GM19397 (cell line): ENCODE data around the gene FUT3.
A peak's percentile ranks its signal among the peaks of the same experiment; 100 is the strongest.
"Not testable (repeated sequence)": the region's sequence is repeated elsewhere in the genome, so short reads cannot be mapped to it uniquely, and the experiment has no call there.

Source experiments
- ATAC-seq: cut with Tn5 transposase; IDR thresholded peaks from one replicate; pipeline ENCODE4 v1.9.1; 2021; ENCODE audit warnings: mild to moderate bottlenecking, moderate library complexity; ENCODE audit not compliant: unreplicated experiment

FUT3 gene

GRCh38 chr19:5850189-5850588 lies 1.1 kb downstream of the FUT3 start:
- ATAC-seq = no peak

DNA sequence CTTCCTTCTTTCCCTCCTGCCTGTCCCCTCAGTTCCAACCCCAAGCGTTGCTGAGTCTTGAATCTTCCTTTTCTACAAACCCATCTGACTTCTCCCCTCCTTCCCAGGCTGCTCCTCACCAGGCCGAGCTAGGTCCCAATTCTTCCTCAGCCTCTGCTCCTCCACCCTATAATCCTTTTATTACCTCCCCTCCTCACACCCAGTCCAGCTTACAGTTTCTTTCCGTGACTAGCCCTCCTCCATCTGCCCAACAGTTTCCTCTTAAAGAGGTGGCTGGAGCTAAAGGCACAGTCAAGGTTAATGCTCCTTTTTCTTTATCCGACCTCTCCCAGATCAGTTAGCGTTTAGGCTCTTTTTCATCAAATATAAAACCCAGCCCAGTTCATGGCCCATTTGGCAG lies 2.6 kb downstream of the FUT3 start:
- ATAC-seq = not testable (repeated sequence)

DNA sequence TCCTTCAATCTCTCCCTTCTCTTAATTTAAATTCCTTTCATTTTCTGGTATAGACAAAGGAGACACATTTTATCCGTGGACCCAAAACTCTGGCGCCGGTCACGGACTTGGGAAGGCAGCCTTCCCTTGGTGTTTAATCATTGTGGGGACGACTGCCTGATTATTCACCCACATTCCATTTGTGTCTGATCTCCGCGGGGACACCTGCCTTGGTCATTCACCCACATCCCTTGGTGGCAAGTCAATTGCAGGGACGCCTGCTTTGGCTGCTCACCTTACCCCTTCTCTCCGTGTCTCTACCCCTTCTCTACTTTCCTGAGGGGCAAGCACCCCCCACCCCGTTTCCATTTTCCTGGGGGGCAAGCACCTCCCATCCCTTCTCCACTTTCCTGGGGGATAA lies 3.4 kb downstream of the FUT3 start:
- not testable (repeated sequence) for ATAC-seq

DNA sequence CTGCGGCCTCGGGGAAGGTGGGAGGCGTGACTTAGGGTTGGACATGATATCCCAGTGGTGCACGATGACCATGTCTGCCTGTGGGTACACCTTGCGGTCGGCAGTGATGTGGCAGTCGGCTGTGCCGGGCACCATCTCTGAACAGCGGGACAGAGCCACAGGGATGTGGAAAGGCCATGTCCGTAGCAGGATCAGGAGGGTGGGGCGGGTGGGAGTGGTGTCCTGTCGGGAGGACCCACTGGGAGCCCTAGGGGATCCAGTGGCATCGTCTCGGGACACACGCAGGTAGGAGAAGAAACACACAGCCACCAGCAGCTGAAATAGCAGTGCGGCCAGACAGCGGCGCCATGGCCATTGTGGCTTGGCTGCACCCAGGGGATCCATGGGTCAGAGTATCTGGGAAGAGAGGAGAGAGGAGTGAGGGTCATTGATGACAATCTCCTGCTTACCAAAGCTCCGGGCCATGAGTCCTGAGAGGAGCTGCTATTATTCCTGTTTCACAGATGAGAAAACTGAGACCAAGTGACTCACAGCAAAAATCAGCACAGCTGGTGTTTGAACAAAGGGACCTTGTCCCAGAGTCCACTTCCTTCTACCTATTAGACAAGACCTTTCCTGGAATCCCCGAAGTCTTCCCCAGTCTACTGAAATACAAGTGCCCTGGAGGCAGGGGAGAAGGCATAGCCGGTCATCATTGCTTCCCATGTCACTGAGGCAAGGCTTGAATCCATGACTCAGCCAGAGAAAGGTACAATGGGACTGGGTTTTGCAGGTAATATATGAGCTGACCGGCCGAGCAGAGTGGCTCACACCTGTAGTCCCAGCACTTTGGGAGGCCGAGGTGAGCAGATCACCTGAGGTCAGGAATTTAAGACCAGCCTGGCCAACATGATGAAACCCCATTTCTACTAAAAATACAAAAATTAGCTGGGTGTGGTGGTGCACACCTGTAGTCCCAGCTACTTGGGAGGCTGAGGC lies 6.5 kb downstream of the FUT3 start:
- no peak for ATAC-seq

GRCh38 chr19:5843295-5843927 lies 7.8 kb downstream of the FUT3 start:
- no peak for ATAC-seq

DNA sequence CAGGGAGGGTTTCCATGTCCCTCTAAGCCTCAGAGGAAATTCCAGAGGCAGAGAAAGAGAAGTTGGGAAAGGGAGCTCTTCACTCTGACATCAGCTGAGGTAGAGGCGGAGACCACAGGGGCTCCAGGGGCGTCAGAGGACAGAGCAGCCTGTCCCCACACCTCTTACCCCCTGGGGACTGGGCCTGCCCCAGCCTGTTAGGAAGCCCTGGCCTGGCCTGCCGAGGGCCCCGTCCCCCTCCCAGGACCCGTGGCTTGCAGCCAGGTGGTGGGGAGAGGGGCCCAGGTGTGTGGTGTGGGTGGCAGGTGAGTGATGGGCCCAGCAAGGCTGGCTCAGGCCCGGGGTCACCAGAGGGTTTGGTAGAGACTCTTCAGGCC lies 9.5 kb downstream of the FUT3 start:
- not testable (repeated sequence) for ATAC-seq

DNA sequence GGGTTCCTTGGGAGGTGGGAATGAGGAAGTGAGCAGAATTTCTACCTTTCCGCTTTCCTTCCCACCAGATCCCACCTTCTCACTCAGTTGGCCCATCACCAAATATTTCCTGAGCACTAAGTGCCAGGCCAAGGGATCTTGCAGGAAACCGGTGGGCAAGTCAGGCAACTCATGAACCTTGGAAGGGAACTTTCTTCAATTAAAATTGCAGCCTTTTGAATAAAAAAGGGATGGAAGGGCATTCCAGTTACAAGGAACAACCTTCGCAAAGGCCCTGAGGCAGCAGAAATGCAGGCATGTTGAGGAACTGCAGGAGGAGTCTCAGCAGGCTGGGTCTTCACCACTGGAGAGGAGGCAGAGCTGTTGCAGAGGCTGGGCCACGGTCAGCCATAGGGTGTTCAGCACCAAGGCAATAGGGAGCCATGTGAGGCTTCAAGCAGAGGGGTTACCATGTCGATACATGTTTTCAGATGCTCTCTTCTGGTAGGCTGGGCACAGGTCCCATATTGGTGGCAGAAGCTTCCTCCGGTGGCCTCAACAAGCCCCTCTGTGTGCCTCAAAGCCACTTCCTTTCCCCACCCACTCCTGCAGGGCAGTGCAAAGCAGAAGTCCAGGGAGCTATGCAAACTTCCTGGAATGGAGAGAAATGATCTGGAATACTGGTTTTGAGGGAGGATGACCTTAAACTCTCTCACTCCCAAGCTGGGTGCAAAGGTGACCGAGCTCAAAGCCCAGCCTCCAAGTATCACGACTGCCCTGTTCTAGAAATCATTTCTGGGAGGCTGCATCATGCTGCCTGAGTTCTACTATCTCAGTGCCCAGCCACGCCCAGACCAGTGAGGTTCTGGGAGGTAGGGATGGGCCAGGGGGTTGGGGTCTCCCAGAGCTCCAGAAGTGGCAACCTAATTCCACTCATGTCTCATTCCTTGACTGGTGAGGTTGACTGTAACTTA lies 11.9 kb downstream of the FUT3 start, which contains the start of gene FUT6:
TSS of gene FUT6 (minus strand) at position 638 of the 953 bp plus-strand sequence. CDS start 7,135 bp downstream, outside the sequence.
- ATAC-seq = no peak

GRCh38 chr19:5838353-5839064 lies 12.7 kb downstream of the FUT3 start:
- no peak for ATAC-seq

DNA sequence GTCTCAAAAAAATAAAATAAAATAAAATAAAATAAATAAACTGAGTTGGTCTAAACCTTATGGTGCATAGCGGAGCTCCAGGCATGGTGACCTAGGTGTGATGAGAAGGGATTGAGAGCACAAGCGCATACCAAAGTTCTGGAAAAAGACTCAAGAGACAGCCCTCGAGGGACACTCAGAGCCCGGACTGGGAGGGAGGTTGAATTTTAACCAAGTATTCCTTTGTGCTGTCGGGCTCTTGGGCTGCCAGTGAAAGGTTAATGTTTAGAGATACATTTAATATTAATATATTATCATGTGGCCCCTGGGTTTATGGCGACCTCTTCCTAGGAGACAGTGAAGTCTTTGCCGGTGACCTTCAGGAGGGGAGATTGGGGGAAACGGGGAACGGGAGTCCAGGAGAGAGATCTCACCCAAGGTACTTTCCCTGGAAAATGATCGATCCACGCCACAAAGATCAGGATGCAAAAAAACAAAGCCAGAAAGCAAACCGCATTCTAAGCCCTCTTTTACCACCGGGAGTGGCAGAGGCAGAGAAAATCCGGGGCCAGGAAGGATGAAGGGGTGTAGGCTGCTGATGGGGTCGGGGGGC lies 13.4 kb downstream of the FUT3 start:
- no peak for ATAC-seq

DNA sequence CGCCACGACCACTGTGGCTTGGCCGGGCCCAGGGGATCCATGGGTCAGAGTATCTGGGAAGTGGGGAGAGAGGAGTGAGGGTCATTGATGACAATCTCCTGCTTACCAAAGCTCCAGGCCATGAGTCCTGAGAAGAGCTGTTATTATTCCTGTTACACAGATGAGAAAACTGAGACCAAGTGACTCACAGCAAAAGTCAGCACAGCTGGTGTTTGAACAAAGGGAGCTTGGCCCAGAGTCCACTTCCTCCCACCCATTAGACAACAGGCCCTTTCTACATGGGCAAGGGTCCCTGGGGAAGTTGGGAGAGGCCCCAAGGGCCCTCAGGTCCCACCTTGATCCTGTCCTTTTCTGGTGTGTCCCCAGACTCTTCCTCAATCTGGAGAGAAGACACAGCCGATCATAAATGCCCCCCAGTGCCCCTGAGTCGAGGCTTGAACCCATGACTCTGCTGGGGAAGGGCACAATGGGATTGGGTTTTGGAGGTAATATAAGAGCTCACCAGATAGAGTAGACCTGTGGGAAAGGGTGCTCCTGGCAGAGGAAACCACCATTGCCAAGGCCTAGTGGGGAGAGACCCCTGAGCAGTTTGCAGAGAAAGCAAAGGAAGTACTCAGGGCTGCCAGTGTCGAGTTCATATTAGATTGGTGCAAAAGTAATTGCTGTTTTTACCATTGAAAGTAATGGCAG lies 18.6 kb downstream of the FUT3 start:
- ATAC-seq = no peak

GRCh38 chr19:5832061-5832460 lies 19.2 kb downstream of the FUT3 start:
- no peak for ATAC-seq

DNA sequence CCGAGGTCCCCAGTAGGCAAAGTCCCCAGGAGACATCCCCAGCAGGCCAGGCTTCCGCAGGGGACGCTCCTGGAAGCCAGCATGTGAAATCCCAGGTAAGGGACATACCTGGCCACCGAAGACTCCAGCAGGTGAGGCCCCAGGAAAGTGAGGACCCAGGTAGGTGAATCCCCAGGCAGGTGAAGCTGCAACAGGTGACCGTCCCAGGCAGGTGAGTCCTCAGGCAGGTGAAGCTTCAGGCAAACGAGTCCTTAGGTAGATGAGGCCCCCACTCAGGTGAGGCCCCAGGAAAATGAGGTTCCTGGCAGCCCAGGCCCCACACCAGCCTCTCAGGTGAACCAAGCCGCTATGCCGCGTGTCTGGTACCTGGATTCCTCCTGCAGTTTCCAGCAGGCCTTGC lies 20.1 kb downstream of the FUT3 start:
- no peak for ATAC-seq

- ATAC-seq = no peak
These were observed 21.5 kb downstream of the FUT3 start for GRCh38 chr19:5829567-5830310.

DNA sequence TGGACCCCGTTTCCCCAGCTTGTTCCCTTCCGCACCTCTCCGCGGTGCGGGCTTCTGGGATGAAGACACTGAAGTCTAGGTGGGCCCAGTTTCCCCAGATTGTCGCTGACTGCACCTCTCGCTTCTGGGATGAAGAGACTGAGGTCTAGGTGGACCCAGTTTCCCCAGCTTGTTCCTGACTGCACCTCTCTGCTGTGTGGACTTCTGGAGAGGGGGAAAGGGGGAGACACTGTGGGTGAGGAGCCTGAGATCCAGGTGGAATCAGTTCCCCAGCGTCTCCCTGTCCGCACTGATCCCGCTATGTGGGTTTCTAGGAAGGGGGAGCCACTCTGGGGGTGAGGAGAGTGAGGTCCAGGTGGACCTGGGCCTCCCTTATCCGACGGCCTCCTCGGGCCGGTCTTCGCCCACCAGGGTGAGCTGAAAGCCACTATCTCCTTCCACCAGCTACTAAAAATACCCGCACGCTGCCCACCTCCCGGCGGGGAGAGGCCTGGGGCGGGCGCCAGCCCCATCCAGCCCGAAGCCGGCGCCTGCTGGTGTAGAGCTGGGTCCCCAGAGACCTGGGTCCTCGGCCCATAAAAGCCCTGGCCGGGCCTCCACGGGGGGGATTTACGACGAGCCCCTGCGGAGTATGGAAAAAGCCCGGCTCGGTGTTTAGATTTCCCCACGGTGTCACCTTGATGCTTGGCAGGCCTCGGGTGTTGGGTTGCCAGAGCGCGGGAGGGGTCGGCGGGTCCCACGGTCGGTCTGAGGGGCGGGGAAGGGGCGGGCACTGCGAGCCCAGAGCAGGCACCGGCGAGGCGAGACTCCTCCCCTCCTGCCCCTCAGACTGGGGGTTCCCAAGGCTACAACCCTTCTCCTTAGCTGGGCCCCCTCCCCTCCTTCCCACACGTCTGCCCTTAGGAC lies 22.3 kb downstream of the FUT3 start:
- ATAC-seq = no peak

- peak; percentile 70 for ATAC-seq
These were observed 23.2 kb downstream of the FUT3 start for GRCh38 chr19:5827891-5828660.

- no peak for ATAC-seq
These were observed 23.8 kb downstream of the FUT3 start for GRCh38 chr19:5827342-5827890.
